ENCODE measurements around the gene BAHD1. TPM values are rescaled to one million over a fixed set of nuclear protein-coding genes. Genes with fewer than 3 reads are reported as not detected.
A peak's percentile ranks its signal among the peaks of the same experiment; 100 is the strongest.

The BAHD1 gene
- 27.5 and 28.4 TPM in 2 replicates for total RNA-seq

GRCh38 chr15:40440743-40441564 is at the start of gene BAHD1:
TSS of gene BAHD1 (plus strand) at chr15:40440953. CDS start at chr15:40458465, 17,512 bp downstream.
- intact Hi-C loops (cut with micrococcal nuclease): loop anchor here (1.0 to 5.0 kb wide), 7 partner anchors 59 to 404 kb away; partner anchors contain the start of genes C15orf62, CCDC32, DNAJC17 and KNSTRN
- H3K9me3 Mint-ChIP-seq: no peaks in the 10 kb centered on the region
- peak within 1 kb of the TSS; percentile 88 for H3K4me3 Mint-ChIP-seq
- H3K27me3 Mint-ChIP-seq: peaks cover 22% of the 10 kb centered on the region
- ChIA-PET CTCF (interaction anchor here (1.4 kb wide), 2 partner anchors 44 to 127 kb away, joined by 3 to 4 read pairs; no protein-coding TSS in a partner anchor), POLR2A (interaction anchor here (0.6 to 2.8 kb wide), 16 partner anchors 28 to 995 kb away, joined by 3 to 8 read pairs (median 4); partner anchors contain the start of genes CHST14, KNSTRN, PLCB2 and RAD51)
- ATAC-seq (ENCODE audit: low read depth) (peak; percentile 92), DNase-seq (peak; percentile 93)
- no peak for TF ChIP-seq CTCF (IDR thresholded peaks at IDR 0.05)
- H3K27ac Mint-ChIP-seq: peak within 1 kb of the TSS; percentile 68
- peaks cover 59% of the 10 kb centered on the region for H3K4me1 Mint-ChIP-seq
- H3K36me3 Mint-ChIP-seq (ENCODE audit: low read depth): peaks cover 4% of the 10 kb centered on the region

GRCh38 chr15:40392986-40393948 is 47.5 kb upstream of the BAHD1 start:
- no peak for DNase-seq
- Mint-ChIP-seq H3K4me3 (no peak overlapping the region), H3K36me3 (ENCODE audit: low read depth) (peaks cover 43% of the 10 kb centered on the region), H3K9me3 (no peaks in the 10 kb centered on the region), H3K27me3 (no peaks in the 10 kb centered on the region), H3K27ac (no peak overlapping the region), H3K4me1 (peaks cover 7% of the 10 kb centered on the region)
- ATAC-seq (ENCODE audit: low read depth): no peak
- ChIA-PET POLR2A (no interaction called here), CTCF (no interaction called here)
- no peak for TF ChIP-seq CTCF (IDR thresholded peaks at IDR 0.05)
- intact Hi-C loops (cut with micrococcal nuclease): no loop called here

- Mint-ChIP-seq H3K4me3 (peak overlapping the region; percentile 42), H3K4me1 (peaks cover 18% of the 10 kb centered on the region), H3K9me3 (no peaks in the 10 kb centered on the region), H3K36me3 (ENCODE audit: low read depth) (peaks cover 12% of the 10 kb centered on the region), H3K27ac (peak overlapping the region; percentile 38), H3K27me3 (no peaks in the 10 kb centered on the region)
- ChIA-PET CTCF (interaction anchor here (0.8 to 3.0 kb wide), 4 partner anchors 21 to 61 kb away, joined by 3 to 14 read pairs (median 5); partner anchors contain the start of gene BAHD1), POLR2A (interaction anchor here (0.6 to 2.4 kb wide), 6 partner anchors 7 to 509 kb away, joined by 3 to 9 read pairs (median 5); partner anchors contain the start of genes IVD and KNSTRN)
- no peak for ATAC-seq (ENCODE audit: low read depth)
- intact Hi-C loops (cut with micrococcal nuclease): loop anchor here (1.0 kb wide), 1 partner anchor 15 kb away; no protein-coding TSS in a partner anchor
- DNase-seq: no peak
- no peak for TF ChIP-seq CTCF (IDR thresholded peaks at IDR 0.05)
These were observed 42.9 kb upstream of the BAHD1 start for GRCh38 chr15:40397688-40398412.

GRCh38 chr15:40398413-40398873 is 42.3 kb upstream of the BAHD1 start:
- H3K27ac Mint-ChIP-seq: peak overlapping the region; percentile 38
- DNase-seq: no peak
- H3K9me3 Mint-ChIP-seq: no peaks in the 10 kb centered on the region
- intact Hi-C loops (cut with micrococcal nuclease): loop anchor here (1.0 kb wide), 1 partner anchor 15 kb away; no protein-coding TSS in a partner anchor
- H3K4me1 Mint-ChIP-seq: peaks cover 18% of the 10 kb centered on the region
- no peaks in the 10 kb centered on the region for H3K27me3 Mint-ChIP-seq
- H3K36me3 Mint-ChIP-seq (ENCODE audit: low read depth): peaks cover 6% of the 10 kb centered on the region
- POLR2A ChIA-PET: interaction anchor here (0.7 to 2.4 kb wide), 4 partner anchors 9 to 31 kb away, joined by 3 to 8 read pairs (median 4); partner anchors contain the start of gene KNSTRN
- peak overlapping the region; percentile 42 for H3K4me3 Mint-ChIP-seq
- ATAC-seq (ENCODE audit: low read depth): peak; percentile 86
- CTCF ChIA-PET: interaction anchor here (0.8 to 3.0 kb wide), 3 partner anchors 22 to 61 kb away, joined by 3 to 14 read pairs (median 7); no protein-coding TSS in a partner anchor
- no peak for TF ChIP-seq CTCF (IDR thresholded peaks at IDR 0.05)
